HepG2 (cell line): ENCODE results near the gene CRMP1. TPM values are rescaled to one million over a fixed set of nuclear protein-coding genes. Genes with fewer than 3 reads are reported as not detected.

ENCODE experiments used
- ATAC-seq: fragments of 200-7000 bp; cut with Tn5 transposase; 3 replicates; pipeline ENCODE4 v1.9.1; 2020; ENCODE audit warnings: mild to moderate bottlenecking, moderate library complexity
- BruUV-seq: library from RNA; stranded (reverse); fragments of 400-500 nt; replicated peaks from 2 replicates; lab custom pipeline; 2021; lab: Mats Ljungman, UMichigan
- CTCF ChIA-PET: fragments of 300-600 bp; formaldehyde crosslinking; extraction: SDS; loops from one replicate; lab custom pipeline; 2021; ENCODE audit warnings: low total read pairs, inconsistent platforms, low intra/inter-chr PET ratio; lab: Yijun Ruan, JAX
- POLR2A ChIA-PET: fragments of 350-600 bp; sonication (Branson Sonifier 250); formaldehyde crosslinking; loops from one replicate; lab custom pipeline; 2020; ENCODE audit warnings: antibody characterized with exemption, inconsistent platforms; lab: Yijun Ruan, JAX
- DNase-seq: peaks from one replicate; pipeline ENCODE4 v3.0.0-alpha.2; 2015; ENCODE audit warnings: low spot score
- FAIRE-seq: peaks from 3 replicates; lab custom pipeline; 2011; peaks lifted over from hg19 to GRCh38; lab: Jason Lieb, UNC
- H2AFZ ChIP-seq: one replicate; pipeline ENCODE4 v1.6.1; 2011; ENCODE audit warnings: low read length, inconsistent platforms
- H3K27ac ChIP-seq: fragments of 300-600 bp; 3 replicates; pipeline ENCODE4 v1.8.0; 2011; ENCODE audit warnings: mixed run types, mild to moderate bottlenecking, mixed read lengths, low read length, inconsistent platforms; ENCODE audit not compliant: insufficient read depth; ENCODE audit errors: extremely low read length
- H3K27me3 ChIP-seq, 2 experiments: fragments of 200-600 bp in 1 of 2; 2 replicates in 1 of 2; 3 replicates in 1 of 2; pipeline versions ENCODE4 v1.6.0 to v1.8.0; 2011; ENCODE audit warnings: low read length in 2 of 2, mild to moderate bottlenecking in 2 of 2, moderate library complexity in 2 of 2, inconsistent platforms in 1 of 2; ENCODE audit not compliant: insufficient read depth in 2 of 2, control insufficient read depth in 1 of 2
- H3K36me3 ChIP-seq, 2 experiments: fragments of 200-600 bp in 1 of 2; replicated peaks in 1 of 2; 2 replicates in 1 of 2; 3 replicates in 1 of 2; pipeline versions ENCODE4 v1.5.1 to v1.8.0; 2011; ENCODE audit warnings: low read length in 2 of 2, inconsistent platforms in 1 of 2; ENCODE audit not compliant: insufficient read depth in 2 of 2, control insufficient read depth in 1 of 2
- H3K4me1 ChIP-seq: 2 replicates; pipeline ENCODE4 v1.5.1; 2012; ENCODE audit warnings: low read length, inconsistent platforms; ENCODE audit not compliant: insufficient read depth
- H3K4me2 ChIP-seq: 2 replicates; pipeline ENCODE4 v1.6.0; 2011; ENCODE audit warnings: low read depth, low read length, inconsistent platforms
- H3K4me3 ChIP-seq, 3 experiments: fragments of 200-600 bp in 1 of 3; sonication (generic), shearing (Covaris generic) in 1 of 3; replicated peaks in 1 of 3; 2 replicates each; pipeline ENCODE4 v1.5.1; 2011 to 2016; ENCODE audit warnings: low read length in 3 of 3, inconsistent platforms in 2 of 3, low read depth in 2 of 3, mild to moderate bottlenecking in 2 of 3, control low read depth in 1 of 3, mixed read lengths in 1 of 3; ENCODE audit not compliant: insufficient read depth in 1 of 3
- H3K79me2 ChIP-seq: one replicate; pipeline ENCODE4 v1.6.1; 2011; ENCODE audit warnings: low read length, inconsistent platforms; ENCODE audit not compliant: insufficient read depth
- H3K9ac ChIP-seq: 2 replicates; pipeline ENCODE4 v1.6.0; 2011; ENCODE audit warnings: mild to moderate bottlenecking, low read depth, low read length, inconsistent platforms; ENCODE audit not compliant: insufficient read depth
- H3K9me3 ChIP-seq: 2 replicates; pipeline ENCODE4 v1.5.1; 2012; ENCODE audit warnings: mild to moderate bottlenecking, low read length
- H4K20me1 ChIP-seq: 2 replicates; pipeline ENCODE4 v1.6.0; 2011; ENCODE audit warnings: inconsistent platforms, mild to moderate bottlenecking, low read length, moderate library complexity; ENCODE audit not compliant: insufficient read depth
- KAT7 ChIP-seq: IDR thresholded peaks from 2 replicates; pipeline ENCODE4 v1.6.1; 2018; ENCODE audit warnings: borderline replicate concordance, missing compliant biosample characterization
- ZNF136 ChIP-seq: sonication (generic); formaldehyde crosslinking; IDR thresholded peaks from 2 replicates; pipeline ENCODE4 v1.8.1; 2022; ENCODE audit warnings: low read depth, mild to moderate bottlenecking, moderate library complexity, missing genetic modification reagents
- ZNF232 ChIP-seq: sonication (generic); formaldehyde crosslinking; IDR thresholded peaks from 2 replicates; pipeline ENCODE4 v1.4.0; 2020; ENCODE audit warnings: missing genetic modification reagents, borderline replicate concordance
- ZNF572 ChIP-seq: sonication (generic); formaldehyde crosslinking; IDR thresholded peaks from 2 replicates; pipeline ENCODE4 v1.5.1; 2020; ENCODE audit warnings: mild to moderate bottlenecking, missing genetic modification reagents
- WGBS: methylation state at CpG from one replicate; pipeline ENCODE4 v1.1.6; 2017; ENCODE audit warnings: low lambda C conversion rate; 5-methylcytosine and 5-hydroxymethylcytosine counted together
- in situ Hi-C: cut with HindIII; loops from 2 replicates; pipeline ENCODE4 v1.10.0; 2017; ENCODE audit warnings: low pct_unique_long_range_greater_than_20kb; ENCODE audit not compliant: extremely low pct_ligation_motif_present
- intact Hi-C: fragments of 100-400 bp; cut with micrococcal nuclease; formaldehyde crosslinking; loops from one replicate; pipeline ENCODE4 v1.10.0; 2022; ENCODE audit not compliant: unreplicated experiment
- polyA plus RNA-seq, 8 experiments: library from polyadenylated mRNA; depleted of rRNA in 3 of 8; stranded (reverse) in 7 of 8; unstranded in 1 of 8; fragments of >200 nt; fragmentation: Illumina TruSeq in 4 of 8; extraction: Trizol in 4 of 8; gene quantifications; 2 replicates each; pipeline versions ENCODE4 v1.2.1 to v1.2.3, GENCODE V29; 2011 to 2016; ENCODE audit warnings: low read depth in 4 of 8, missing spikeins in 1 of 8, mixed read lengths in 1 of 8; ENCODE audit not compliant: insufficient read depth in 1 of 8
- total RNA-seq, 5 experiments: library from RNA; depleted of rRNA; stranded (reverse); fragments of >200 nt; fragmentation: Illumina TruSeq; extraction: Trizol; gene quantifications; 2 replicates each; pipeline ENCODE4 v1.2.3, GENCODE V29; 2016; ENCODE audit warnings: low read depth in 1 of 5
- TF ChIP-seq, protein P1 (sequence below): sonication (generic); formaldehyde crosslinking; IDR thresholded peaks from 2 replicates; pipeline ENCODE4 v1.4.0; 2020; ENCODE audit warnings: mild to moderate bottlenecking, missing genetic modification reagents
- TF ChIP-seq, protein P2 (sequence below): sonication (generic); formaldehyde crosslinking; IDR thresholded peaks from 2 replicates; pipeline ENCODE4 v1.8.0; 2022; ENCODE audit warnings: mild to moderate bottlenecking, missing genetic modification reagents, borderline replicate concordance
- TF ChIP-seq, protein P3 (sequence below): sonication (generic); formaldehyde crosslinking; IDR thresholded peaks from 2 replicates; pipeline ENCODE4 v1.9.0; 2021; ENCODE audit warnings: missing genetic modification reagents, mild to moderate bottlenecking, borderline replicate concordance
- TF ChIP-seq, protein P4 (sequence below): sonication (generic); formaldehyde crosslinking; IDR thresholded peaks from 2 replicates; pipeline ENCODE4 v1.8.0; 2022; ENCODE audit warnings: missing genetic modification reagents, mild to moderate bottlenecking, borderline replicate concordance

Gene CRMP1
- total and polyA plus RNA-seq, 2 of the 13 experiments (the other 11 are each of a cell fraction or from before 2014, with no cell fraction given), result not detected

DNA sequence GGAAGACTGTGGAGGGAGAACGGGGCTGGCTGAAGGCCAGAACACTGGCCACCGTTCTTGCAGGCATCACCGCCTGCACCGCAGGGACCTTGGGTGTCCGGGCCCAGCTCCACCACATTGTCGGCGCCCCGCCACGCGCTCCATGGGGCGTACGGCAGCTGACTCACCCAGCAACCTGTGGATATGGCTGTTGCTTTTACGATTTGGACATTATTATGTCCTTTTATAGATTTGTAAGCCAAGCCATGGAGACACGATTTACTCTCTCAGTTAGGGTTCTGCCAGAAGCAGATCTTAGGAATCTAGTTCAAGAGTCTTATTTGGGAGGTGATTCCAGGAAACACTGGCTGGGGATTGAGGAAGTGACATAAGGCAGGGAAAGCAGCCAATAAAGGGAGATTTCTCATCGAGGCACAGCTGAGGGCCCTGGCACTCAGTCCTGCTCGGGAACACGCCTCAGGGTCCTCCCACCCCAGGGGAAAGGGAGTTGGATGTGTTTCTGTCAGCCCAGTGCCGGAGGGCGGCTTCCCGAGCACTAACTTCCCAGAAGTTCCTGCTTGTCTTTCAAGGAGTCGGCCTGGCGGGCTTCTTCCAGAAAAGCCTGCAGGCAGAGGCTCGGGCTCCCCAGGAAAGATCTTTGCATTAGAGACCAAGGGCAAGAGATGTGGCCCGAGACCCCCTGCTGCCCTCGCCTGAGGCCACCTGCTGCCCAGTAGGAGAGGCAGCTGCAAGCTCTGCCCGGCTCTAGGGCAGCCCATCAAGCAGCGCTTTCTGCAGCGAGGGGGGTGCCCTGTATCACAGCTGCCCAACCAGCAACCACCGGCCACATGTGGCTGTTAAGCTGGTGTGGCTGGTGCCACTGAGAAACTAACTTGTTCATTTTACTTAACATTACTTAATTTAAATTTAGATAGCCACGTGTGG lies 52.9 kb downstream of the CRMP1 start:
- 45% methylated on average over 21 of the region's 30 CpGs for WGBS
- H3K9me3 ChIP-seq, result no peaks in the 10 kb centered on the region

DNA sequence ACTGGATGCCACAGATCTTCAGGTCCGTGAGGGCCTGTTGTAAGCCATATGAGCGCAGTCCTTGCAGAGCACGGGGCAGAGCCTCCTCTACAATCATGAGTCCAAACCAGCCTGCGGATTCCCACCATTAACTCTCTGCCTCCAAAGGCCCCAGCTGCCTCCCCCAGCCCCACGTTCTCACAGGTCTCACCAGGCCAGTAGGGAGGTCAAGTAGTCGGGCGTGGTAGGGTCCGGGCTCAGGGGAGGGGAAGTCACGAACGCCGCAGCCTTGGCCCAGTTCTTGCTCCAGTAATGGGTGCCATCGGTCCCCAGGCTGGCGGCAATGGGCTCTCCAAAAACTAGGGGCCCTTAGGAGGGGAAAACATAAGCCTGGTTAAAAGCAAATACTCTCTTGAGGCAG lies 53.6 kb downstream of the CRMP1 start:
- Histone ChIP-seq H3K9ac (no peak overlapping the region), H2AFZ (no peak overlapping the region), H3K79me2 (no peaks in the 10 kb centered on the region), H3K4me3 (no peak overlapping the region), H4K20me1 (no peaks in the 10 kb centered on the region), H3K27me3 (peaks cover 1 to 14% of the 10 kb centered on the region in 2 experiments; a peak in 2 of 5 replicates), H3K4me1 (no peaks in the 10 kb centered on the region), H3K4me2 (no peak overlapping the region), H3K9me3 (no peaks in the 10 kb centered on the region), H3K36me3 (no peaks in the 10 kb centered on the region), H3K27ac (no peak overlapping the region)
- POLR2A ChIA-PET, result no interaction called here
- in situ Hi-C loops (no loop called here), intact Hi-C loops (no loop called here)
- WGBS, result 53% methylated on average over 9 of the region's 13 CpGs
- CTCF ChIA-PET, result no interaction called here
- no peak for ATAC-seq
- DNase-seq, result no peak
- no peak for FAIRE-seq
- no TSS peak for BruUV-seq
- TF ChIP-seq KAT7 (no peak), ZNF572 (CRISPR knock-in tag) (no peak), ZNF232 (no peak), ZNF136 (CRISPR knock-in tag) (no peak)
- TF ChIP-seq, protein P1, sequence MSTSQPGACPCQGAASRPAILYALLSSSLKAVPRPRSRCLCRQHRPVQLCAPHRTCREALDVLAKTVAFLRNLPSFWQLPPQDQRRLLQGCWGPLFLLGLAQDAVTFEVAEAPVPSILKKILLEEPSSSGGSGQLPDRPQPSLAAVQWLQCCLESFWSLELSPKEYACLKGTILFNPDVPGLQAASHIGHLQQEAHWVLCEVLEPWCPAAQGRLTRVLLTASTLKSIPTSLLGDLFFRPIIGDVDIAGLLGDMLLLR, result no peak
- TF ChIP-seq, protein P2, sequence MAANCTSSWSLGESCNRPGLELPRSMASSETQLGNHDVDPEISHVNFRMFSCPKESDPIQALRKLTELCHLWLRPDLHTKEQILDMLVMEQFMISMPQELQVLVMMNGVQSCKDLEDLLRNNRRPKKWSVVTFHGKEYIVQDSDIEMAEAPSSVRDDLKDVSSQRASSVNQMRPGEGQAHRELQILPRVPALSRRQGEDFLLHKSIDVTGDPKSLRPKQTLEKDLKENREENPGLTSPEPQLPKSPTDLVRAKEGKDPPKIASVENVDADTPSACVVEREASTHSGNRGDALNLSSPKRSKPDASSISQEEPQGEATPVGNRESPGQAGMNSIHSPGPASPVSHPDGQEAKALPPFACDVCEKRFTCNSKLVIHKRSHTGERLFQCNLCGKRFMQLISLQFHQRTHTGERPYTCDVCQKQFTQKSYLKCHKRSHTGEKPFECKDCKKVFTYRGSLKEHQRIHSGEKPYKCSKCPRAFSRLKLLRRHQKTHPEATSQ, result no peak
- TF ChIP-seq, protein P3, sequence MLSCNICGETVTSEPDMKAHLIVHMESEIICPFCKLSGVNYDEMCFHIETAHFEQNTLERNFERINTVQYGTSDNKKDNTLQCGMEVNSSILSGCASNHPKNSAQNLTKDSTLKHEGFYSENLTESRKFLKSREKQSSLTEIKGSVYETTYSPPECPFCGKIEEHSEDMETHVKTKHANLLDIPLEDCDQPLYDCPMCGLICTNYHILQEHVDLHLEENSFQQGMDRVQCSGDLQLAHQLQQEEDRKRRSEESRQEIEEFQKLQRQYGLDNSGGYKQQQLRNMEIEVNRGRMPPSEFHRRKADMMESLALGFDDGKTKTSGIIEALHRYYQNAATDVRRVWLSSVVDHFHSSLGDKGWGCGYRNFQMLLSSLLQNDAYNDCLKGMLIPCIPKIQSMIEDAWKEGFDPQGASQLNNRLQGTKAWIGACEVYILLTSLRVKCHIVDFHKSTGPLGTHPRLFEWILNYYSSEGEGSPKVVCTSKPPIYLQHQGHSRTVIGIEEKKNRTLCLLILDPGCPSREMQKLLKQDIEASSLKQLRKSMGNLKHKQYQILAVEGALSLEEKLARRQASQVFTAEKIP (CRISPR knock-in tag), result no peak

More for the DNA sequence above, 52.9 kb downstream of the CRMP1 start:
- ChIA-PET POLR2A (no interaction called here), CTCF (no interaction called here)
- Histone ChIP-seq H4K20me1 (no peaks in the 10 kb centered on the region), H3K9ac (no peak overlapping the region), H3K27ac (no peak overlapping the region), H3K4me1 (no peaks in the 10 kb centered on the region), H3K36me3 (no peaks in the 10 kb centered on the region), H3K79me2 (no peaks in the 10 kb centered on the region), H3K4me2 (no peak overlapping the region), H3K27me3 (peaks cover 3 to 18% of the 10 kb centered on the region in 2 experiments; a peak in 4 of 5 replicates), H2AFZ (no peak overlapping the region), H3K4me3 (no peak overlapping the region)
- intact Hi-C loops, result no loop called here
- BruUV-seq, result no TSS peak
- FAIRE-seq, result no peak
- no peak for ATAC-seq
- DNase-seq, result no peak
- in situ Hi-C loops, result no loop called here
- TF ChIP-seq, protein P4, sequence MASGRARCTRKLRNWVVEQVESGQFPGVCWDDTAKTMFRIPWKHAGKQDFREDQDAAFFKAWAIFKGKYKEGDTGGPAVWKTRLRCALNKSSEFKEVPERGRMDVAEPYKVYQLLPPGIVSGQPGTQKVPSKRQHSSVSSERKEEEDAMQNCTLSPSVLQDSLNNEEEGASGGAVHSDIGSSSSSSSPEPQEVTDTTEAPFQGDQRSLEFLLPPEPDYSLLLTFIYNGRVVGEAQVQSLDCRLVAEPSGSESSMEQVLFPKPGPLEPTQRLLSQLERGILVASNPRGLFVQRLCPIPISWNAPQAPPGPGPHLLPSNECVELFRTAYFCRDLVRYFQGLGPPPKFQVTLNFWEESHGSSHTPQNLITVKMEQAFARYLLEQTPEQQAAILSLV, result no peak
